H9 (cell line): ENCODE measurements around the gene FAM13C. TPM values are rescaled to one million over a fixed set of nuclear protein-coding genes. Genes with fewer than 3 reads are reported as not detected.

Experiments used
- DNase-seq: peaks from one replicate; pipeline ENCODE4 v3.0.0-alpha.2; 2017
- H2AFZ ChIP-seq: one replicate; pipeline ENCODE4 v1.6.1; 2013; ENCODE audit warnings: mild to moderate bottlenecking, low read length, control low read depth, moderate library complexity
- H2AK5ac ChIP-seq: 2 replicates; pipeline ENCODE4 v1.6.1; 2013; ENCODE audit warnings: low read length, control low read depth, mixed read lengths; ENCODE audit not compliant: insufficient read length
- H2BK120ac ChIP-seq: one replicate; pipeline ENCODE4 v1.6.1; 2013; ENCODE audit warnings: low read depth, mild to moderate bottlenecking, low read length, control low read depth, inconsistent platforms; ENCODE audit not compliant: poor library complexity, severe bottlenecking
- H2BK12ac ChIP-seq: 2 replicates; pipeline ENCODE4 v1.6.1; 2013; ENCODE audit warnings: low read length, control low read depth, mixed read lengths, low read depth; ENCODE audit not compliant: insufficient read length
- H2BK15ac ChIP-seq: 2 replicates; pipeline ENCODE4 v1.6.1; 2013; ENCODE audit warnings: low read depth, low read length, control low read depth
- H2BK20ac ChIP-seq: one replicate; pipeline ENCODE4 v1.6.1; 2013; ENCODE audit warnings: low read depth, mild to moderate bottlenecking, low read length, control low read depth, inconsistent platforms; ENCODE audit not compliant: poor library complexity, severe bottlenecking
- H2BK5ac ChIP-seq: 2 replicates; pipeline ENCODE4 v1.6.1; 2013; ENCODE audit warnings: low read length, control low read depth, mixed read lengths; ENCODE audit not compliant: insufficient read length
- H3K14ac ChIP-seq: 2 replicates; pipeline ENCODE4 v1.6.1; 2013; ENCODE audit warnings: low read length, control low read depth; ENCODE audit not compliant: insufficient read depth
- H3K18ac ChIP-seq: 2 replicates; pipeline ENCODE4 v1.6.1; 2013; ENCODE audit warnings: low read depth, mild to moderate bottlenecking, mixed read lengths, low read length, control low read depth; ENCODE audit not compliant: insufficient read length
- H3K23ac ChIP-seq: 2 replicates; pipeline ENCODE4 v1.6.1; 2013; ENCODE audit warnings: low read length, control low read depth, mixed read lengths, low read depth; ENCODE audit not compliant: insufficient read length
- H3K23me2 ChIP-seq: 2 replicates; pipeline ENCODE4 v1.6.1; 2013; ENCODE audit warnings: low read depth, mild to moderate bottlenecking, mixed read lengths, low read length, control low read depth; ENCODE audit not compliant: insufficient read length, poor library complexity, severe bottlenecking
- H3K27ac ChIP-seq: 2 replicates; pipeline ENCODE4 v1.5.1; 2013; ENCODE audit warnings: low read length, control low read depth, mixed read lengths, low read depth; ENCODE audit not compliant: insufficient read length
- H3K27me3 ChIP-seq: 2 replicates; pipeline ENCODE4 v1.6.1; 2013; ENCODE audit warnings: low read length, control low read depth, inconsistent platforms; ENCODE audit not compliant: insufficient read depth
- H3K4ac ChIP-seq: 2 replicates; pipeline ENCODE4 v1.6.1; 2013; ENCODE audit warnings: low read depth, mild to moderate bottlenecking, control low read depth, inconsistent platforms, low read length, moderate library complexity
- H3K4me1 ChIP-seq: 2 replicates; pipeline ENCODE4 v1.6.1; 2013; ENCODE audit warnings: low read length, control low read depth, inconsistent platforms; ENCODE audit not compliant: insufficient read depth
- H3K4me2 ChIP-seq: 2 replicates; pipeline ENCODE4 v1.6.1; 2013; ENCODE audit warnings: low read length, control low read depth, mixed read lengths; ENCODE audit not compliant: insufficient read length, insufficient read depth
- H3K56ac ChIP-seq: 2 replicates; pipeline ENCODE4 v1.6.1; 2013; ENCODE audit warnings: low read depth, mild to moderate bottlenecking, mixed read lengths, low read length, control low read depth; ENCODE audit not compliant: insufficient read length
- H3K79me1 ChIP-seq: 2 replicates; pipeline ENCODE4 v1.6.1; 2013; ENCODE audit warnings: low read depth, mild to moderate bottlenecking, moderate library complexity, low read length, control low read depth, inconsistent platforms; ENCODE audit not compliant: insufficient read depth, poor library complexity, severe bottlenecking
- H3K79me2 ChIP-seq: 2 replicates; pipeline ENCODE4 v1.6.1; 2013; ENCODE audit warnings: low read length, control low read depth, inconsistent platforms; ENCODE audit not compliant: insufficient read depth
- H3K9ac ChIP-seq: 2 replicates; pipeline ENCODE4 v1.6.1; 2013; ENCODE audit warnings: low read length, control low read depth, mixed read lengths; ENCODE audit not compliant: insufficient read length; ENCODE audit errors: extremely low read depth
- H3K9me3 ChIP-seq: one replicate; pipeline ENCODE4 v1.6.1; 2013; ENCODE audit warnings: low read depth, low read length, inconsistent platforms; ENCODE audit not compliant: control insufficient read depth
- H3T11ph ChIP-seq: one replicate; pipeline ENCODE4 v1.6.1; 2013; ENCODE audit warnings: mild to moderate bottlenecking, low read length, control low read depth, inconsistent platforms
- H4K20me1 ChIP-seq: one replicate; pipeline ENCODE4 v1.6.1; 2013; ENCODE audit not compliant: control insufficient read depth, insufficient read length, insufficient read depth
- H4K5ac ChIP-seq: 2 replicates; pipeline ENCODE4 v1.6.1; 2013; ENCODE audit warnings: low read depth, mild to moderate bottlenecking, mixed read lengths, low read length, control low read depth; ENCODE audit not compliant: insufficient read length
- H4K8ac ChIP-seq: replicated peaks from 2 replicates; pipeline ENCODE4 v1.6.1; 2013; ENCODE audit warnings: low read length, control low read depth, mixed read lengths, low read depth; ENCODE audit not compliant: insufficient read length
- H4K91ac ChIP-seq: 2 replicates; pipeline ENCODE4 v1.6.1; 2013; ENCODE audit warnings: low read depth, mild to moderate bottlenecking, moderate library complexity, mixed read lengths, low read length, control low read depth; ENCODE audit not compliant: insufficient read length
- H3K27ac Mint-ChIP-seq, 3 experiments: 2 replicates in 2 of 3; 3 replicates in 1 of 3; pipeline ENCODE4 v1.8.0; 2020 to 2021; ENCODE audit warnings: mixed read lengths in 3 of 3, mild to moderate bottlenecking in 1 of 3, moderate library complexity in 1 of 3
- H3K27me3 Mint-ChIP-seq: 2 replicates; pipeline ENCODE4 v1.8.0; 2021; ENCODE audit warnings: low read depth, mild to moderate bottlenecking, moderate library complexity, mixed read lengths
- H3K36me3 Mint-ChIP-seq, 3 experiments: 2 replicates in 2 of 3; 3 replicates in 1 of 3; pipeline ENCODE4 v1.8.0; 2020 to 2021; ENCODE audit warnings: low read depth in 3 of 3, mixed read lengths in 3 of 3; ENCODE audit not compliant: insufficient read depth in 1 of 3
- H3K4me1 Mint-ChIP-seq, 2 experiments: 2 replicates each; pipeline ENCODE4 v1.8.0; 2020; ENCODE audit warnings: mixed read lengths in 2 of 2
- H3K4me3 Mint-ChIP-seq, 2 experiments: 2 replicates in 1 of 2; 3 replicates in 1 of 2; pipeline ENCODE4 v1.8.0; 2020 to 2021; ENCODE audit warnings: mild to moderate bottlenecking in 2 of 2, mixed read lengths in 2 of 2, moderate library complexity in 1 of 2
- H3K9me3 Mint-ChIP-seq, 2 experiments: 2 replicates in 1 of 2; 3 replicates in 1 of 2; pipeline ENCODE4 v1.8.0; 2020; ENCODE audit warnings: mild to moderate bottlenecking in 2 of 2, mixed read lengths in 2 of 2, moderate library complexity in 1 of 2
- WGBS: extraction: QIAGEN DNeasy Blood & Tissue Kit; methylation state at CpG from one replicate; pipeline ENCODE4 v1.1.7; 2013; ENCODE audit warnings: missing lambda C conversion rate, low lambda C conversion rate, mixed read lengths; ENCODE audit not compliant: insufficient read length; ENCODE audit errors: extremely low coverage; 5-methylcytosine and 5-hydroxymethylcytosine counted together
- total RNA-seq: library from RNA; stranded (reverse); gene quantifications from 2 replicates; pipeline ENCODE4 v1.2.1, GENCODE V29; 2021
- TF ChIP-seq, protein P1 (sequence below): fragments of 200-600 bp; sonication (generic); conservative IDR thresholded peaks from 3 replicates; pipeline ENCODE4 v1.8.0; 2021; ENCODE audit warnings: antibody characterized with exemption, mild to moderate bottlenecking

Gene FAM13C
- total RNA-seq, 1 experiment from 2014 or later, result 0.31 TPM

DNA sequence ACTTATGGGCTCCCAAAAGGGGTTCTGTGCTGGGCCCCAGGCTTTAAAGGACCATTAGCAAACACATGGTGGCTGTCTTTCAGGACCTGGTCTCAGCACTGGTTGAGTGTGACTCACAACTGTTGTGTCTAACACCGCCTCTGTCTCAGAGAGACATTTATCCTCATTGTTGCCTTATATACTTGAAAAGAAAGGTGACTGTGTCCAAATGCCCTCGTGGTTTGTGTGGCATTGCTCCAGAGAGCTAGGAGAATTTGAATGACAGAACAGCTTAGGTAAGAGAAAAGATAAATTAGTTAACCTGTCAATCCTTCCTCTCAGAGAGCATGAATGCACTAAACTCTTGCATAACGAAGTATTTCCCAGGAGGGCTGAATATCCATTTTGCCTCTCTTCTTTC is 14.5 kb upstream of the FAM13C start:
- no peak overlapping the region for H3K14ac ChIP-seq
- H3K36me3 Mint-ChIP-seq, result 0 out of 7 replicates have a peak, but pooled peaks cover 0 to 5% (median 0%) of the 10 kb centered on the region in 3 experiments
- no peak overlapping the region for H4K5ac ChIP-seq
- H4K91ac ChIP-seq, result no peak overlapping the region
- H2BK15ac ChIP-seq, result no peak overlapping the region
- no peaks in the 10 kb centered on the region for H3K23me2 ChIP-seq
- no peak overlapping the region for H2BK20ac ChIP-seq
- H2BK120ac ChIP-seq, result no peak overlapping the region
- no peak overlapping the region for H2BK5ac ChIP-seq
- no peak overlapping the region for H2AK5ac ChIP-seq
- H3K27me3 ChIP-seq, result no peaks in the 10 kb centered on the region
- no peak overlapping the region for H3K4ac ChIP-seq
- H3T11ph ChIP-seq, result no peak overlapping the region
- H3K4me3 Mint-ChIP-seq, result no peak overlapping the region
- no peak overlapping the region for H3K23ac ChIP-seq
- no peak overlapping the region for H3K56ac ChIP-seq
- TF ChIP-seq, protein P1, sequence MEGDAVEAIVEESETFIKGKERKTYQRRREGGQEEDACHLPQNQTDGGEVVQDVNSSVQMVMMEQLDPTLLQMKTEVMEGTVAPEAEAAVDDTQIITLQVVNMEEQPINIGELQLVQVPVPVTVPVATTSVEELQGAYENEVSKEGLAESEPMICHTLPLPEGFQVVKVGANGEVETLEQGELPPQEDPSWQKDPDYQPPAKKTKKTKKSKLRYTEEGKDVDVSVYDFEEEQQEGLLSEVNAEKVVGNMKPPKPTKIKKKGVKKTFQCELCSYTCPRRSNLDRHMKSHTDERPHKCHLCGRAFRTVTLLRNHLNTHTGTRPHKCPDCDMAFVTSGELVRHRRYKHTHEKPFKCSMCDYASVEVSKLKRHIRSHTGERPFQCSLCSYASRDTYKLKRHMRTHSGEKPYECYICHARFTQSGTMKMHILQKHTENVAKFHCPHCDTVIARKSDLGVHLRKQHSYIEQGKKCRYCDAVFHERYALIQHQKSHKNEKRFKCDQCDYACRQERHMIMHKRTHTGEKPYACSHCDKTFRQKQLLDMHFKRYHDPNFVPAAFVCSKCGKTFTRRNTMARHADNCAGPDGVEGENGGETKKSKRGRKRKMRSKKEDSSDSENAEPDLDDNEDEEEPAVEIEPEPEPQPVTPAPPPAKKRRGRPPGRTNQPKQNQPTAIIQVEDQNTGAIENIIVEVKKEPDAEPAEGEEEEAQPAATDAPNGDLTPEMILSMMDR, result no peak
- H3K27ac Mint-ChIP-seq, result no peak overlapping the region
- no peak overlapping the region for H3K4me2 ChIP-seq
- no peaks in the 10 kb centered on the region for H3K27me3 Mint-ChIP-seq
- H3K9me3 ChIP-seq, result no peaks in the 10 kb centered on the region
- peaks cover 0 to 4% of the 10 kb centered on the region in 2 experiments; a peak in 2 of 5 replicates for H3K9me3 Mint-ChIP-seq
- H3K79me1 ChIP-seq, result no peaks in the 10 kb centered on the region
- H3K79me2 ChIP-seq, result no peaks in the 10 kb centered on the region
- no CpG with 5 or more reads among the region's 3 CpGs for WGBS
- no peaks in the 10 kb centered on the region; the same call in 1 of the 2 replicates for H3K4me1 ChIP-seq
- peaks cover 10 to 11% of the 10 kb centered on the region in 2 experiments for H3K4me1 Mint-ChIP-seq
- no peaks in the 10 kb centered on the region for H4K20me1 ChIP-seq
- no peak overlapping the region for H2AFZ ChIP-seq
- no peak overlapping the region for H2BK12ac ChIP-seq
- H3K18ac ChIP-seq, result no peak overlapping the region
- no peak overlapping the region for H3K9ac ChIP-seq
- H3K27ac ChIP-seq, result no peak overlapping the region
- DNase-seq, result no peak
- no peak overlapping the region for H4K8ac ChIP-seq
